Measurements from ENCODE around the gene TMEM132D. TPM values are rescaled to one million over a fixed set of nuclear protein-coding genes. Genes with fewer than 3 reads are reported as not detected.

Gene TMEM132D
- total RNA-seq, 1 experiment from 2014 or later, result 0.03 TPM

- DNase-seq, result no peak
- Histone ChIP-seq H3K36me3 (no peaks in the 10 kb centered on the region), H3K27me3 (no peaks in the 10 kb centered on the region), H3K4me3 (no peak overlapping the region), H3K9me3 (no peaks in the 10 kb centered on the region)
Measured at GRCh38 chr12:129459886-129460285, 443.9 kb downstream of the TMEM132D start.

DNA sequence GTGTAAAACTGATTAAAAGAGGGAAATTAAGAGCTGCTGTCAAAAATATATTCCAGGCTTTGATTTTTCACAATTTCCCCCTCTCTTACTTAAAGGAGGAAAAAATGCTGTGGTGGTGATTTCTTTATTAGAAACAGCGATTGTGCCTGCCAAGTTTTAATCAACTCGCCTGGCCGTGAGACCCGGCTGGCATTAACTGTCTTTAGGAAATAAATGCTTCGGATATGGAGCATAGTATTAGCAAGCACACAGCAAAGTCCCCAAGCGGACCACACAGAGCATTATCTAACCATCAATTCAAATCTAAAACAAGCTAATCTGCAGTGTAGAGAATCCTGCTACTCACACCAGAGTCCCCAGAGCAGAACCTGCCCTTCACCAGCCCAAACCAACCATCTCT is 457.1 kb downstream of the TMEM132D start:
- Histone ChIP-seq H3K9me3 (no peaks in the 10 kb centered on the region), H3K4me3 (no peak overlapping the region), H3K36me3 (no peaks in the 10 kb centered on the region), H3K27me3 (no peaks in the 10 kb centered on the region)
- DNase-seq, result no peak

DNA sequence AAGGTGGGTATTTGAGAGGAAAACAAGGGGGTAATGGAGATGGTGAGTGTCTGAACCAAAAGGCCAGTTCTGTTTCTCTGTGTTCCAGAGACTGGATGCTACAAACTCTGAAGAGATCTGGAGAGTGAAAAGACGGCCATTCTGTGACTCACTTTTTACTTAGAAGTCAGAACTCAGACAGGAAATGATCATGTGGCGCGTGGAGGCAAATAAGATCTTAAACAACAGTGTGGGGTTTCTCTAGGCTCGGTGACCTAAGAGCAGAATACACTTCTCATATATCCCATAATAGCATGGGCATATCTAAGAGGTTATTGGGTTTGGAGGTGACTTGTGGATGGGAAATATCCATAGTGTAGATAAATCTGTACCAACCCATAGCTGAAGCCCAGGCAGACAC is 463.5 kb downstream of the TMEM132D start:
- H3K4me3 ChIP-seq, result no peak overlapping the region
- DNase-seq, result no peak

DNA sequence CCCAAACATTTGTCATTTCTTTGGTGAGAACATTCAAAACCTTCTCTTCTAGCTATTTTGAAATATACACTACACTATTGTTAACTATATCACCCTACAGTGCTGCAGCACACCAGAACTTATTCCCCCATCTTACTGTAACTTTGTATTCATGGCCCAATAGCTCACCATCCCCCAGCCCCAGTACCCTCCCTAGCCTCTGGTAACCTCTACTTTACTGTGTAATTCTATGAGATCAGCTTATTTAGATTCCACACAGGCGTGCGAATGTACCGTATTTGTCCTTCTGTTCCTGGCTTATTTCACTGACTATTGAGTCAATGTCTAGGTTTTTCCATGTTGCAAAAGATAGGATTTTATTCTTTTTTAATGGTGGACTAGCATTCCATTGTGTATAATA is 469.0 kb downstream of the TMEM132D start:
- H3K4me3 ChIP-seq, result no peak overlapping the region
- DNase-seq, result no peak
- H3K9me3 ChIP-seq, result no peaks in the 10 kb centered on the region
- no peaks in the 10 kb centered on the region for H3K36me3 ChIP-seq
- no peaks in the 10 kb centered on the region for H3K27me3 ChIP-seq

More for the DNA sequence above, 463.5 kb downstream of the TMEM132D start:
- Histone ChIP-seq H3K9me3 (no peaks in the 10 kb centered on the region), H3K27me3 (no peaks in the 10 kb centered on the region), H3K36me3 (no peaks in the 10 kb centered on the region)

GRCh38 chr12:129428240-129428936 is 475.4 kb downstream of the TMEM132D start:
- Histone ChIP-seq H3K9me3 (no peaks in the 10 kb centered on the region), H3K4me3 (no peak overlapping the region), H3K27me3 (no peaks in the 10 kb centered on the region), H3K36me3 (no peaks in the 10 kb centered on the region)
- DNase-seq, result no peak

GRCh38 chr12:129423041-129423580 is 480.7 kb downstream of the TMEM132D start:
- no peaks in the 10 kb centered on the region for H3K36me3 ChIP-seq
- no peak for DNase-seq
- H3K27me3 ChIP-seq, result no peaks in the 10 kb centered on the region
- H3K9me3 ChIP-seq, result no peaks in the 10 kb centered on the region
- no peak overlapping the region for H3K4me3 ChIP-seq

DNA sequence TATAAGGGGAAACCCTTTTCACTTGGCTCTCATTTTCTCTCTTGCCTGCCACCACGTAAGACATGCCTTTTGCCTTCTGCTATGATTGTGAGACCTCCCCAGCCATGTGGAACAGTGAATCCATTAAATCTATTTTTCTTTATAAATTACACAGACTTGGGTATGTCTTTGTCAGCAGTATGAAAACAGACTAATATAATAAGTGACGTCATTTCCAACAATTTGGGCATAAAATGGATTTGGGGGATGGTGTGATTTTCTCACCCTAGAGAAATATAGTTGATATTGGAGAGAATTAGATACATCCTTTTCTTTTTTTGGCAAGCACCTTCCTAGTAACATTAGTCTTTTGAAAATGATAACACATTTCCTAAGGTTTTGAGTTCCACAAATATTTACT is 490.5 kb downstream of the TMEM132D start:
- no peak for DNase-seq
- no peaks in the 10 kb centered on the region for H3K9me3 ChIP-seq
- no peaks in the 10 kb centered on the region for H3K27me3 ChIP-seq
- H3K4me3 ChIP-seq, result no peak overlapping the region
- H3K36me3 ChIP-seq, result no peaks in the 10 kb centered on the region

- Histone ChIP-seq H3K4me3 (no peak overlapping the region), H3K36me3 (no peaks in the 10 kb centered on the region), H3K9me3 (no peaks in the 10 kb centered on the region), H3K27me3 (no peaks in the 10 kb centered on the region)
- DNase-seq, result no peak
Measured at GRCh38 chr12:129409281-129409680, 494.5 kb downstream of the TMEM132D start.

DNA sequence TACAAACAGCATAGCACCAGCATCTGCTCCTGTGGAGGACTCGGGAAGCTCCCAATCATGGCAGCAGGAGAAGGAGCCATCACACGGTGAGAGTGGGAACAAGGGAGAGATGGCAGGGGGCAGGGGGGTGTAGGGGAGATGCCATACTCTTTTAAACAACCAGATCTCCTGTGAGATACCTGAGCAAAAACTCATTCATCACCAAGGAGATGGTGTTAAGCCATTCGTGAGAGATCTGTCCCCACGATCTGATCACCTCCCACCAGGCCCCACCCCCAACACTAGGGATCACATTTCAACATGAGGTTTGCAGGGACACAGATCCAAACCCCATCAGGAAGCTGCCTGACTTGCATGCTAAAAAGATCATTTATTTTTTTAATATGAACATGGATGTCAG is 499.3 kb downstream of the TMEM132D start:
- H3K27me3 ChIP-seq, result no peaks in the 10 kb centered on the region
- H3K9me3 ChIP-seq, result no peaks in the 10 kb centered on the region
- H3K4me3 ChIP-seq, result no peak overlapping the region
- H3K36me3 ChIP-seq, result no peaks in the 10 kb centered on the region
- DNase-seq, result no peak

DNA sequence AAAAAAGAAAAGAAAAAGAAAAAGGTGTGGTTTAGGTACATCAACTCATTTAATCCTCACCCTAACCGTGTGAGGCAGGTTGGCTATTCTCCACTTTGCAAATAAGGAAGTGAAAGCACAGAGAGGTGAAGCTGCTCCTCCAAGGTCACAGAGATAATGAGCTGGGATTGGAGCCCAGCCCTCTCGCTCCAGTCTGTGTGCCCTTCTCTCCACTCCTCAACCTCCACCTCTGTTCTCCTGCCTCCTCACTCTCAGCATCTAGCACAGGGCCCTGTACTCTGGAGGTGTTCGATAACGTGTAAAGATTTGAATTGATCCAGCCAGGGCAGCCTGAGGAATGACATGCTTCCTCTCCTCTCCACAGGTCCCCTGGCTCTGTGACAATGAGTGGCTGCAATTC is 502.3 kb downstream of the TMEM132D start:
- no peak for DNase-seq
- no peaks in the 10 kb centered on the region for H3K9me3 ChIP-seq
- H3K4me3 ChIP-seq, result no peak overlapping the region
- no peaks in the 10 kb centered on the region for H3K36me3 ChIP-seq
- H3K27me3 ChIP-seq, result no peaks in the 10 kb centered on the region

DNA sequence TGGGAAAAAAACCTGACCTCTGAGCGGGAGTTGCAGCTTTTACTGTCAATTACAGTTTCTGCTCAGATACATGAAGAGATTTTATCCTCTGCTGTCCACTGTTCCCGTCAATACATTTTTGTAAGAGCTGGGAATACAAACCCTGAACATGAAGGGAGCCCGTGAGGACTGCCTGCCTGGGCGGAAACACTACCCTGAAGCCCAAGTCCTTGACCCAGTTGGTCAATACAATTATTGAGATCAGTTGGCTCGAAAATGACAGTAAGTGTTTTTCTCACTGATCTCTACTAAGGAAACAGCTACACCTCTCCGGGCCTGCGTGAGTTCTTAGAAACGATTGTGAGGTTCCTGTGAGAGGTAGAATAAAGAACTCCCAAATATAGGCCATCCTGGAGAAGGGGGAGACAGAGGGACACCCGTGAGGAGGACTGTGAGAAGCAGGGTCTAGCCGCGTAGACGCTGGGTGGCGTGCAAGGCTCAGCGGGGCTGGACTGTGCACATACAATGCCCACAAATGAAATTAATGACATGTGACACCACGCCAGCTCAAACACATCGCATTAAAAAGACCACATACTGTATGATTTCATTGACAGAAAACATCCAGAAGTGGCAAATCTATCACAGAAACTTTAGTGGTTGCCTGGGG is 509.5 kb downstream of the TMEM132D start:
- H3K9me3 ChIP-seq, result no peaks in the 10 kb centered on the region
- H3K27me3 ChIP-seq, result no peaks in the 10 kb centered on the region
- H3K36me3 ChIP-seq, result no peaks in the 10 kb centered on the region
- H3K4me3 ChIP-seq, result no peak overlapping the region
- no peak for DNase-seq

GRCh38 chr12:129393357-129393937 is 510.4 kb downstream of the TMEM132D start:
- DNase-seq, result no peak
- H3K27me3 ChIP-seq, result no peaks in the 10 kb centered on the region

GRCh38 chr12:129385637-129385990 is 518.2 kb downstream of the TMEM132D start:
- no peak overlapping the region for H3K4me3 ChIP-seq

More at GRCh38 chr12:129393357-129393937, 510.4 kb downstream of the TMEM132D start:
- Histone ChIP-seq H3K4me3 (no peak overlapping the region), H3K9me3 (no peaks in the 10 kb centered on the region), H3K36me3 (no peaks in the 10 kb centered on the region)

DNA sequence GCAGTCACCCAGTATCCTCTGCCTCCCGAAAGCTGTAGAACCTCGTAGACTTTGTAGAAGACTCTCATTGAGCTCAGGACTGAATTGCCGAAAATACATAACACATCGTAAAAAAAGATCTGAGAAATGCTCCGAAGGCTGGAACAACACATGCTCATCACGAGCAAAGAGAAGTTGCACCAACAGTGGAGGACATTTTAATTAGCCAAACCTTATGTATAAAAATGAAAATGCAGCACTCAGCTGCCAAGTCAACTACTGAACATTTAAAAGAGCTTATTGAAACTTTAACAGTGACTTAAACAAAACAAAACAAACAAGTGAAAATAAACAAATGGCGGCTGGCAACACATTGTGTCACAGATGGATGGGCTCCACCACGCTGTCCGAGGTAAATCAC is 519.9 kb downstream of the TMEM132D start:
- no peaks in the 10 kb centered on the region for H3K27me3 ChIP-seq
- H3K36me3 ChIP-seq, result no peaks in the 10 kb centered on the region
- H3K9me3 ChIP-seq, result peaks cover 3% of the 10 kb centered on the region; the same call in 1 of the 2 replicates
- no peak overlapping the region for H3K4me3 ChIP-seq
- no peak for DNase-seq

More at GRCh38 chr12:129385637-129385990, 518.2 kb downstream of the TMEM132D start:
- H3K9me3 ChIP-seq, result peaks cover 3% of the 10 kb centered on the region; the same call in 1 of the 2 replicates
- H3K27me3 ChIP-seq, result no peaks in the 10 kb centered on the region
- no peaks in the 10 kb centered on the region for H3K36me3 ChIP-seq
- no peak for DNase-seq

GRCh38 chr12:129381715-129382114 is 522.1 kb downstream of the TMEM132D start:
- no peak for DNase-seq
- Histone ChIP-seq H3K4me3 (no peak overlapping the region), H3K9me3 (no peaks in the 10 kb centered on the region), H3K27me3 (no peaks in the 10 kb centered on the region), H3K36me3 (no peaks in the 10 kb centered on the region)

DNA sequence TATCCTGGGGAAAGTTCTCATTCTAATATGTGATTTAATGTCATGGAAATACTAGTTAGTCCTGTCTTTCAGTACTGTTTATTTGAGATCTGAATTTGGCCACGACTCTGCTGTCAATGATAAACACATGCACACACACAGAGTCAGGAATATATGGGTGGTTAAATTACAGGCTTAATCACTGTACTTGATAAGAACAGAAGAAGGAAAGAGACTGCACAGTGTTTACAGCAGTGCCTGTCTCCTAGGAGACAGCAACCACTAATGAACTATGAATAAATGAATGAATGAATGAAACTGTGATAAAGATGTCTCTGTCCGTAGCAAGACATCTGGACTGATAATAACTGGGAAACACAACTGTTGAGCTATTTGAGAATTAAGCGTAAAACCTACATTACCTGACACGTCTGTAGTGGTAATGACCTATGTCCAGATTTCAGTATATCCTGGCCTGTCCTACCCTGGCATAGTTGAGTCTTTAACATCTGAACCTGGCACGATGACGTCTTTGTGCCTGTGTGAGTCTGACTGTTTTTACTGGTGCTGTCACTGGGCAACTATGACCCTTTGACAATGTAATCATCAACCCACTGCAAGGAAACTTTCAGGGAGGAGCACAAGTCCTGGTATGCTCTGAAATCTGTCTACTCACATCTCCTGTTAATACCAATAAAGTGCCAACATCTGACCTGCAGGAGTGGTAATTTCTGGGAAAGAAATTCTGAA is 524.6 kb downstream of the TMEM132D start:
- H3K27me3 ChIP-seq, result no peaks in the 10 kb centered on the region
- DNase-seq, result no peak
- H3K36me3 ChIP-seq, result no peaks in the 10 kb centered on the region
- no peak overlapping the region for H3K4me3 ChIP-seq
- H3K9me3 ChIP-seq, result no peaks in the 10 kb centered on the region

- Histone ChIP-seq H3K27me3 (no peaks in the 10 kb centered on the region), H3K36me3 (no peaks in the 10 kb centered on the region), H3K4me3 (no peak overlapping the region), H3K9me3 (no peaks in the 10 kb centered on the region)
- no peak for DNase-seq
Measured at GRCh38 chr12:129378496-129378895, 525.3 kb downstream of the TMEM132D start.

Measured in MG63 (cell line).